ENCODE data around the gene ZNF70. TPM values are rescaled to one million over a fixed set of nuclear protein-coding genes. Genes with fewer than 3 reads are reported as not detected.

The ZNF70 gene
- total RNA-seq, 1 donor from 2014 or later = 4.1 TPM

GRCh38 chr22:23698094-23698493, 52.8 kb downstream of the ZNF70 start:
- DNase-seq (ENCODE audit: low read depth) = no peak
- Histone ChIP-seq H3K4me3 (ENCODE audit: low read depth, low read length) (no peak overlapping the region), H3K27me3 (ENCODE audit: control insufficient read depth, insufficient read depth, low read length) (no peaks in the 10 kb centered on the region), H3K36me3 (ENCODE audit: control insufficient read depth, insufficient read depth, low read length) (peaks cover 3% of the 10 kb centered on the region)
- no peak for TF ChIP-seq CTCF (IDR thresholded peaks at IDR 0.05; ENCODE audit: insufficient read depth, low read length, poor library complexity, severe bottlenecking)

- no peak overlapping the region for H3K4me3 ChIP-seq (ENCODE audit: low read depth, low read length)
- H3K36me3 ChIP-seq (ENCODE audit: control insufficient read depth, insufficient read depth, low read length) = peaks cover 3% of the 10 kb centered on the region
- TF ChIP-seq CTCF (IDR thresholded peaks at IDR 0.05; ENCODE audit: insufficient read depth, low read length, poor library complexity, severe bottlenecking) = no peak
- H3K27me3 ChIP-seq (ENCODE audit: control insufficient read depth, insufficient read depth, low read length) = no peaks in the 10 kb centered on the region
- DNase-seq (ENCODE audit: low read depth) = no peak
Measured at GRCh38 chr22:23697031-23697970, 53.6 kb downstream of the ZNF70 start.

GRCh38 chr22:23696326-23696851, 54.5 kb downstream of the ZNF70 start:
- H3K36me3 ChIP-seq (ENCODE audit: control insufficient read depth, insufficient read depth, low read length) = peaks cover 3% of the 10 kb centered on the region
- no peaks in the 10 kb centered on the region for H3K27me3 ChIP-seq (ENCODE audit: control insufficient read depth, insufficient read depth, low read length)
- H3K4me3 ChIP-seq (ENCODE audit: low read depth, low read length) = no peak overlapping the region
- DNase-seq (ENCODE audit: low read depth) = no peak
- TF ChIP-seq CTCF (IDR thresholded peaks at IDR 0.05; ENCODE audit: insufficient read depth, low read length, poor library complexity, severe bottlenecking) = no peak

- Histone ChIP-seq H3K36me3 (ENCODE audit: control insufficient read depth, insufficient read depth, low read length) (peaks cover 3% of the 10 kb centered on the region), H3K4me3 (ENCODE audit: low read depth, low read length) (no peak overlapping the region), H3K27me3 (ENCODE audit: control insufficient read depth, insufficient read depth, low read length) (no peaks in the 10 kb centered on the region)
- DNase-seq (ENCODE audit: low read depth) = no peak
- no peak for TF ChIP-seq CTCF (IDR thresholded peaks at IDR 0.05; ENCODE audit: insufficient read depth, low read length, poor library complexity, severe bottlenecking)
Measured at GRCh38 chr22:23695571-23696325, 55.2 kb downstream of the ZNF70 start.

- TF ChIP-seq CTCF (IDR thresholded peaks at IDR 0.05; ENCODE audit: insufficient read depth, low read length, poor library complexity, severe bottlenecking) = no peak
- no peaks in the 10 kb centered on the region for H3K27me3 ChIP-seq (ENCODE audit: control insufficient read depth, insufficient read depth, low read length)
- DNase-seq (ENCODE audit: low read depth) = no peak
- H3K36me3 ChIP-seq (ENCODE audit: control insufficient read depth, insufficient read depth, low read length) = peaks cover 3% of the 10 kb centered on the region
- H3K4me3 ChIP-seq (ENCODE audit: low read depth, low read length) = no peak overlapping the region
Measured at GRCh38 chr22:23695141-23695540, 55.8 kb downstream of the ZNF70 start.

All from kidney epithelial cell (primary cell).